Activated CD4-positive, alpha-beta T cell treated with anti-CD3 and anti-CD28 coated beads, Interleukin-2, Interleukin-6, amounts not matched to agents 100 ng/mL and 50 ng/mL, durations not matched to agents 16 hours and 8 hours (primary cell): ENCODE results near the gene RBL1.
"Not testable (repeated sequence)": the region's sequence is repeated elsewhere in the genome, so short reads cannot be mapped to it uniquely, and the experiment has no call there.

ENCODE experiments used
- DNase-seq: peaks from one replicate; pipeline ENCODE4 v3.0.0-alpha.2; 2020

RBL1 gene

GRCh38 chr20:37095599-37096414 lies at the start of gene RBL1:
Gene RBL1, minus strand, starts transcription at chr20:37095997. Its CDS starts 69 bp downstream, at chr20:37095928.
- peak; percentile 92 for DNase-seq

- DNase-seq, result no peak
Measured at GRCh38 chr20:37144856-37145404, 49.1 kb upstream of the RBL1 start.

- no peak for DNase-seq
Measured at GRCh38 chr20:37142708-37143107, 46.9 kb upstream of the RBL1 start.

GRCh38 chr20:37137547-37137946 lies 41.8 kb upstream of the RBL1 start:
- DNase-seq, result no peak

GRCh38 chr20:37133952-37134351 lies 38.2 kb upstream of the RBL1 start:
- DNase-seq, result no peak

GRCh38 chr20:37131486-37131885 lies 35.7 kb upstream of the RBL1 start:
- DNase-seq, result no peak

- no peak for DNase-seq
Measured at GRCh38 chr20:37128803-37129202, 33.0 kb upstream of the RBL1 start.

- not testable (repeated sequence) for DNase-seq
Measured at GRCh38 chr20:37126290-37126689, 30.5 kb upstream of the RBL1 start.

- DNase-seq, result no peak
Measured at GRCh38 chr20:37123441-37123840, 27.6 kb upstream of the RBL1 start.

GRCh38 chr20:37120497-37120896 lies 24.7 kb upstream of the RBL1 start:
- DNase-seq, result no peak

- DNase-seq, result no peak
Measured at GRCh38 chr20:37119356-37120036, 23.7 kb upstream of the RBL1 start.

- DNase-seq, result no peak
Measured at GRCh38 chr20:37114012-37114411, 18.2 kb upstream of the RBL1 start.

GRCh38 chr20:37111926-37112455 lies 16.2 kb upstream of the RBL1 start:
- peak; percentile 3 for DNase-seq

GRCh38 chr20:37108676-37109075 lies 12.9 kb upstream of the RBL1 start:
- DNase-seq, result no peak

- no peak for DNase-seq
Measured at GRCh38 chr20:37102571-37102970, 6.8 kb upstream of the RBL1 start.

GRCh38 chr20:37096415-37097041 lies 731 bp upstream of the RBL1 start:
- DNase-seq, result peak; percentile 5

GRCh38 chr20:37095108-37095598 lies 644 bp downstream of the RBL1 start:
- peak; percentile 61 for DNase-seq

GRCh38 chr20:37090407-37090806 lies 5.4 kb downstream of the RBL1 start:
- no peak for DNase-seq

GRCh38 chr20:37081717-37082289 lies 14.0 kb downstream of the RBL1 start:
- DNase-seq, result peak; percentile 16

GRCh38 chr20:37077009-37077408 lies 18.8 kb downstream of the RBL1 start:
- no peak for DNase-seq

GRCh38 chr20:37075932-37076685 lies 19.7 kb downstream of the RBL1 start:
- no peak for DNase-seq
